ENCODE measurements around the gene NCR3LG1.
"Not testable (repeated sequence)": the region's sequence is repeated elsewhere in the genome, so short reads cannot be mapped to it uniquely, and the experiment has no call there.

The NCR3LG1 gene

DNA sequence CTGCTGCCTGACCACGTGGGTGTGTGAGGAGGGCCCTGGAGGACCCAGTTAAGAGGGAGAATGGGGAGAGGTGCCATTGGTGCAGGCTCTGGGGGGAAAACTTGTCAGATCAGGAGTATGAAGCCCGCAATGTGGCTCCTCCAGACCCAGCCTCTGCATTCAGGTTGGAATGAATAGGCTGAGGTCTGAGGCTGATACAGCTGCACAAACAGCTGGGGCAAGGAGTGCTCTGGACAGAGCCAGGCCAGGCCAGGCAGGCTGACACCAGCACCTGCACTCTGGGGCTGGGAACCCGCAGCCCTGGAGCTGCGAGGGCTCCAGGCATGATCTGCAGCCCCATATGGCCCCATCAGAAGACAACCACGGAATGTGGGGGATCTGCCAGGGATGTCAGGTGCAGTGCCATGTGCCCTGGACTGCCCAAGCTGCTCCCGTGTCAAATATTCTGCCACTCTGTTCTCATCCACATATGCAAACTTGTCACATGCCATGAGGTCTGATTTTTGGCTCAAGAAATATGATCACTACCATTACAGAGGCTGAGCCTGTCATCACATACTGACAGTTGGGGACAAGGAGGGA, 64.0 kb downstream of the NCR3LG1 start:
- H3K4me3 ChIP-seq (ENCODE audit: low read depth, low read length): no peak overlapping the region
- no peak for DNase-seq (ENCODE audit: low read depth, low spot score)
- TF ChIP-seq, protein P1, sequence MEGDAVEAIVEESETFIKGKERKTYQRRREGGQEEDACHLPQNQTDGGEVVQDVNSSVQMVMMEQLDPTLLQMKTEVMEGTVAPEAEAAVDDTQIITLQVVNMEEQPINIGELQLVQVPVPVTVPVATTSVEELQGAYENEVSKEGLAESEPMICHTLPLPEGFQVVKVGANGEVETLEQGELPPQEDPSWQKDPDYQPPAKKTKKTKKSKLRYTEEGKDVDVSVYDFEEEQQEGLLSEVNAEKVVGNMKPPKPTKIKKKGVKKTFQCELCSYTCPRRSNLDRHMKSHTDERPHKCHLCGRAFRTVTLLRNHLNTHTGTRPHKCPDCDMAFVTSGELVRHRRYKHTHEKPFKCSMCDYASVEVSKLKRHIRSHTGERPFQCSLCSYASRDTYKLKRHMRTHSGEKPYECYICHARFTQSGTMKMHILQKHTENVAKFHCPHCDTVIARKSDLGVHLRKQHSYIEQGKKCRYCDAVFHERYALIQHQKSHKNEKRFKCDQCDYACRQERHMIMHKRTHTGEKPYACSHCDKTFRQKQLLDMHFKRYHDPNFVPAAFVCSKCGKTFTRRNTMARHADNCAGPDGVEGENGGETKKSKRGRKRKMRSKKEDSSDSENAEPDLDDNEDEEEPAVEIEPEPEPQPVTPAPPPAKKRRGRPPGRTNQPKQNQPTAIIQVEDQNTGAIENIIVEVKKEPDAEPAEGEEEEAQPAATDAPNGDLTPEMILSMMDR (IDR thresholded peaks at IDR 0.05; ENCODE audit: insufficient read depth, low read length, missing control alignments): no peak
- POLR2A ChIA-PET: no interaction called here
- CTCF ChIA-PET: no interaction called here

DNA sequence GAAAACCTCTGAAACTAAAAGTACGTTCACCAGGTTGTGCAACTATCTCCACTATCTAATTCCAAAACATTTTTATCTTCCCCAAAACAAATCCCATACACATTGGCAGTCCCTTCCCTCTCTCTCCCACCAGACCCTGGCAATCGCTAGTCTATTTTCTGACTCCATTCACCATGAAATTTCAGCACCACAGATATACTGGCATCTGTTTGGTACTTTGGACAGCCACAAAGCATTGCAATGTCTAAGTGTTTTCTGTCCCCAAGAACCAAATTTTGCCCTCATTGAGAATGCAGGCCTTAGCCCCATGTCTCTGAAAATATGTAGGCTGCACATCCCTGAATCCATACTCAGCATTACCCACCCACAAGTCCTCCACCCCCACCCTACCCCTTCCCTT, 64.9 kb downstream of the NCR3LG1 start:
- ChIA-PET CTCF (no interaction called here), POLR2A (no interaction called here)
- TF ChIP-seq, protein P1 (IDR thresholded peaks at IDR 0.05; ENCODE audit: insufficient read depth, low read length, missing control alignments): no peak
- H3K4me3 ChIP-seq (ENCODE audit: low read depth, low read length): no peak overlapping the region
- no peak for DNase-seq (ENCODE audit: low read depth, low spot score)

DNA sequence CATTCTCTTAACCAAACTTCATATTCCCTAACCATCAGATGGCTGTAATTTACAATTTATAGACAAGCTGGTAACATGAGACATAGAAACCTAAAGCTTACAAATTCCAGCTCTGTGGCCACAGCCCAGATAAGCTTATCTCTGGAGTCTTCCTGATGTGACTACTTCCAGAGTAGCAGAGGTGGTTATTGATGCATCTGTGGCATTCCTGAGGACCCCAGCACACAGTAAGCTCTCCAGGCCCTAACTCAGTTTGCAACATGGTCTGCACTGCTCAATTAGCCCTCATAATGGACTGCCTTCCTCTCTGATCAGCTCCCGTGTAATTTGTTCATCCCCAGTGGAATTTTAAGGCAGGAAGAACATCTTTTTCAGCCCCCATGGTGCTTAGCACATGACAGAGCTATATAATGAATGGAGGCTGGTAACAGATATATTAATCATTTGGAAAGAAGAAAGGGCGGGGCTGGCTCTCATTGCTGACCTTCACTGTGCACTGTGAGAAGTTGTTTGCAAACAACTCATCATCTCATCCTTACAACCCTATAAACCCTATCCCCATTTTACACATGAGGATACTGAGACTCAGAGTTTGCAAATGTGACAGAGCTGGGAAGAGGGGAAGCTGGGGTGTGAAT, 67.0 kb downstream of the NCR3LG1 start:
- no peak for DNase-seq (ENCODE audit: low read depth, low spot score)
- H3K4me3 ChIP-seq (ENCODE audit: low read depth, low read length): no peak overlapping the region
- ChIA-PET CTCF (interaction anchor here (1.0 to 1.3 kb wide), 3 partner anchors 13 to 36 kb away, joined by 3 to 4 read pairs (median 4); no protein-coding TSS in a partner anchor), POLR2A (no interaction called here)
- TF ChIP-seq, protein P1 (IDR thresholded peaks at IDR 0.05; ENCODE audit: insufficient read depth, low read length, missing control alignments): no peak

DNA sequence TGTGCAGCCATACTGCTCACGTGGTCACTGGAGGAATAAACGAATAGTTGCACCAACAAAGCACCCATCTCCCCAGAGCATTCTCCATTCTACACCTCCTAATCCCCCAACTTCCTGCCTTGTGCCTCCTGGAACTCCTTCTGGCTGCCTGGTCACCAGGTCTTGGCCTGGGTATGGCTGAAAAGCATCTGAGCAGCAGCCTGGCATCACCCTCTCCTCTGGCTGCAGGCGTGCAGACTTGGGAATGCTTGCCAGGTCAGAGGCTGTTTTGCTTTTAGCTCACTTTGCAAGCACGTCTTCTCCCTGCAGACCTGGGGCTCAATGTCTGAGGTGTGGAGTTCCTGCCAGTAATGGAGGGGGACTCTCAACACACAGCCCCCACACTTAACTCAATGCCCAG, 70.2 kb downstream of the NCR3LG1 start:
- TF ChIP-seq, protein P1 (IDR thresholded peaks at IDR 0.05; ENCODE audit: insufficient read depth, low read length, missing control alignments): no peak
- DNase-seq (ENCODE audit: low read depth, low spot score): no peak
- ChIA-PET CTCF (no interaction called here), POLR2A (no interaction called here)
- no peak overlapping the region for H3K4me3 ChIP-seq (ENCODE audit: low read depth, low read length)

DNA sequence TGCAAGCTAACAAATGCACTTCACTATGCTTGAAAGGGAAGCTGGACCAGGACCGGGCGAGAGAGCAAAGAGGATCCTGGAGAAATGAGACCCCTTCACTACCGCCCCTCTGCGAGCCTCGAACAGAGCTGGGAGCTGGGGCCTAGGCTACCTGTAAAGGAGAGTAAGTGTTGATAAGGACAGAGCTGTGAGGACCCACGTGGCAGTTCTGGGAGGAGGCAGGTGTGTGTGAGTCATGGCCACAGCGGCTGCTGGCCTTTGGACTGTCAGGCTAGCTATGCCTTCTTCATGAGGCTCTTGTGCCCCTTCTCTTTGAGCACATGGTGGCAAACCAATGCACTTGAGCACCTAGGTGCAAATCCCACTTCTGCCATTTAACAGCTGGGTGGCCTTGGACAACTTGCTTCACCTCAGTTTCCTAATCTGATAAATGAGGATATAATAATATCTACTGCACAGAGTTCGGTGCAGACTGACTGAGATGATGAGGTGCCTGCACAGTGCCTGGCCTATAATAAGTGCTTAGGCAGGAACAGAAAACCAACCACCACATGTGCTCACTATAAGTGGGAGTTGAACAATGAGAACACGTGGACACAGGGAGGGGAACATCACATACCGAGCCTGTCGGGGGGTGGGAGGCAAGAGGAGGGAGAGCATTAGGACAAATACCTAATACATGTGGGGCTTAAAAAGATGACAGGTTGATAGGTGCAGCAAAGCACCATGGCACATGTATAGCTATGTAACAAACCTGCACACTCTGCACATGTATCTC, 72.1 kb downstream of the NCR3LG1 start:
- TF ChIP-seq, protein P1 (IDR thresholded peaks at IDR 0.05; ENCODE audit: insufficient read depth, low read length, missing control alignments): no peak
- POLR2A ChIA-PET: no interaction called here
- CTCF ChIA-PET: no interaction called here
- H3K4me3 ChIP-seq (ENCODE audit: low read depth, low read length): no peak overlapping the region
- no peak for DNase-seq (ENCODE audit: low read depth, low spot score)

DNA sequence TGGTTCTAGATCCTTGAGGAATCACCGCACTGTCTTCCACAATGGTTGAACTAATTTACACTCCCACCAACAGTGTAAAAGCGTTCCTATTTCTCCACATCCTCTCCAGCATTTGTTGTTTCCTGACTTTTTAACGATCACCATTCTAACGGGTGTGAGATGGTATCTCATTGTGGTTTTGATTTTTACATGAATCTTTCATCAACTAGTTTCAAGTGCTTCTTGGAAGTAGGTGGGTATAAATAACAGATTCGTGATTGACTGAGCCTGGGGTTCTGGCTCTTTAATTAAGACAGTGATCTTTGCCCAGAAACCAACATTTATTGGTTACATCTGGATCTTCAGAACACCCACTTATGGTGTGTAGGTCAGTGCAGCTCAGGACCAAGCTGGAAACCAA, 74.6 kb downstream of the NCR3LG1 start:
- POLR2A ChIA-PET; CTCF ChIA-PET; DNase-seq (ENCODE audit: low read depth, low spot score): not testable (repeated sequence)

More for the DNA sequence above, 74.6 kb downstream of the NCR3LG1 start:
- H3K4me3 ChIP-seq (ENCODE audit: low read depth, low read length): not testable (repeated sequence)
